Measurements from ENCODE around the gene EPS8L1. TPM values are rescaled to one million over a fixed set of nuclear protein-coding genes. Genes with fewer than 3 reads are reported as not detected.

EPS8L1 gene
- total RNA-seq, 1 experiment from 2014 or later, result 62.1 TPM

DNA sequence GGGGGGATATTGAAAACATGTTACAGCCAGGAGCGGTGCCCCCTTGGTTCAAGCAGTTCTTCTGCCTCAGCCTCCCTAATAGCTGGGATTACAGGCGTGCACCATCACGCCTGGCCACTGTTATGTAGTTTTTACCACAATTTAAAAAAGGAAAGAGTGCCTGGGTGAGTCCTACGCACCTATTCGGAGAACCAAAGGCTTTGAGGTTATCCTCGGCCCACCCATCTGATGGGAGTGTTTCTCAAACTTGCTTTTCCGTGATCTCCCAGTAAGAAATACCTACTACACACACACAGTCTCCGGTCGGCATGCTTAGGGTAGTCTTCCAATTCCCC lies 33.4 kb upstream of the EPS8L1 start:
- ChIA-PET CTCF (interaction anchor here (0.7 kb wide), 1 partner anchor 13 kb away, joined by 3 read pairs; no protein-coding TSS in a partner anchor), RAD21 (ENCODE audit: low non-redundant PET in 1 of 2, low total read pairs in 2 of 2, uncharacterized antibody in 2 of 2, unreplicated experiment in 2 of 2) (no interaction called here), POLR2A (no interaction called here)
- H2AFZ ChIP-seq (ENCODE audit: low read depth, low read length, poor library complexity, severe bottlenecking), result no peak overlapping the region
- H3K79me2 ChIP-seq (ENCODE audit: insufficient read depth, low read length), result peaks cover 64% of the 10 kb centered on the region
- no peaks in the 10 kb centered on the region for H3K27me3 ChIP-seq (ENCODE audit: insufficient read depth, low read length)
- DNase-seq (ENCODE audit: low read depth, low spot score), result no peak
- ATAC-seq, result no peak
- H4K20me1 ChIP-seq (ENCODE audit: insufficient read depth), result 0 out of 2 replicates have a peak, but pooled peaks cover 3% of the 10 kb centered on the region
- TF ChIP-seq POLR2A (IDR thresholded peaks at IDR 0.05; ENCODE audit: borderline replicate concordance, extremely low read depth, insufficient read depth, insufficient read length) (no peak), ZFX (IDR thresholded peaks at IDR 0.05) (no peak), FOSL1 (IDR thresholded peaks at IDR 0.05; ENCODE audit: low read depth) (no peak), SRF (IDR thresholded peaks at IDR 0.05; ENCODE audit: low read depth) (no peak), ZNF274 (IDR thresholded peaks at IDR 0.05; ENCODE audit: low read depth, low read length) (no peak), TCF7L2 (IDR thresholded peaks at IDR 0.05; ENCODE audit: borderline replicate concordance, extremely low read depth, insufficient read depth, insufficient read length) (no peak), ELF1 (IDR thresholded peaks at IDR 0.05; ENCODE audit: borderline replicate concordance, low read depth) (no peak), SIN3A (IDR thresholded peaks at IDR 0.05; ENCODE audit: low read depth) (no peak), RAD21 (IDR thresholded peaks at IDR 0.05; ENCODE audit: low read depth) (no peak), POLR2AphosphoS5 (IDR thresholded peaks at IDR 0.05; ENCODE audit: low read depth, low read length) (no peak; the same call in 1 of the 2 replicates), YY1 (IDR thresholded peaks at IDR 0.05; ENCODE audit: extremely low read depth, insufficient replicate concordance, low read depth, low read length) (no peak)
- TF ChIP-seq, protein P1, sequence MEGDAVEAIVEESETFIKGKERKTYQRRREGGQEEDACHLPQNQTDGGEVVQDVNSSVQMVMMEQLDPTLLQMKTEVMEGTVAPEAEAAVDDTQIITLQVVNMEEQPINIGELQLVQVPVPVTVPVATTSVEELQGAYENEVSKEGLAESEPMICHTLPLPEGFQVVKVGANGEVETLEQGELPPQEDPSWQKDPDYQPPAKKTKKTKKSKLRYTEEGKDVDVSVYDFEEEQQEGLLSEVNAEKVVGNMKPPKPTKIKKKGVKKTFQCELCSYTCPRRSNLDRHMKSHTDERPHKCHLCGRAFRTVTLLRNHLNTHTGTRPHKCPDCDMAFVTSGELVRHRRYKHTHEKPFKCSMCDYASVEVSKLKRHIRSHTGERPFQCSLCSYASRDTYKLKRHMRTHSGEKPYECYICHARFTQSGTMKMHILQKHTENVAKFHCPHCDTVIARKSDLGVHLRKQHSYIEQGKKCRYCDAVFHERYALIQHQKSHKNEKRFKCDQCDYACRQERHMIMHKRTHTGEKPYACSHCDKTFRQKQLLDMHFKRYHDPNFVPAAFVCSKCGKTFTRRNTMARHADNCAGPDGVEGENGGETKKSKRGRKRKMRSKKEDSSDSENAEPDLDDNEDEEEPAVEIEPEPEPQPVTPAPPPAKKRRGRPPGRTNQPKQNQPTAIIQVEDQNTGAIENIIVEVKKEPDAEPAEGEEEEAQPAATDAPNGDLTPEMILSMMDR (IDR thresholded peaks at IDR 0.05 in 2 of 3, conservative IDR thresholded peaks at IDR 0.05 in 1 of 3; ENCODE audit: borderline replicate concordance in 1 of 3, insufficient read depth in 1 of 3, low read depth in 2 of 3, low read length in 2 of 3), result no peak
- TF ChIP-seq, protein P2, sequence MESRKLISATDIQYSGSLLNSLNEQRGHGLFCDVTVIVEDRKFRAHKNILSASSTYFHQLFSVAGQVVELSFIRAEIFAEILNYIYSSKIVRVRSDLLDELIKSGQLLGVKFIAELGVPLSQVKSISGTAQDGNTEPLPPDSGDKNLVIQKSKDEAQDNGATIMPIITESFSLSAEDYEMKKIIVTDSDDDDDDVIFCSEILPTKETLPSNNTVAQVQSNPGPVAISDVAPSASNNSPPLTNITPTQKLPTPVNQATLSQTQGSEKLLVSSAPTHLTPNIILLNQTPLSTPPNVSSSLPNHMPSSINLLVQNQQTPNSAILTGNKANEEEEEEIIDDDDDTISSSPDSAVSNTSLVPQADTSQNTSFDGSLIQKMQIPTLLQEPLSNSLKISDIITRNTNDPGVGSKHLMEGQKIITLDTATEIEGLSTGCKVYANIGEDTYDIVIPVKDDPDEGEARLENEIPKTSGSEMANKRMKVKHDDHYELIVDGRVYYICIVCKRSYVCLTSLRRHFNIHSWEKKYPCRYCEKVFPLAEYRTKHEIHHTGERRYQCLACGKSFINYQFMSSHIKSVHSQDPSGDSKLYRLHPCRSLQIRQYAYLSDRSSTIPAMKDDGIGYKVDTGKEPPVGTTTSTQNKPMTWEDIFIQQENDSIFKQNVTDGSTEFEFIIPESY (IDR thresholded peaks at IDR 0.05; ENCODE audit: extremely low read depth, insufficient replicate concordance, low read length), result no peak
- TF ChIP-seq, protein P3, sequence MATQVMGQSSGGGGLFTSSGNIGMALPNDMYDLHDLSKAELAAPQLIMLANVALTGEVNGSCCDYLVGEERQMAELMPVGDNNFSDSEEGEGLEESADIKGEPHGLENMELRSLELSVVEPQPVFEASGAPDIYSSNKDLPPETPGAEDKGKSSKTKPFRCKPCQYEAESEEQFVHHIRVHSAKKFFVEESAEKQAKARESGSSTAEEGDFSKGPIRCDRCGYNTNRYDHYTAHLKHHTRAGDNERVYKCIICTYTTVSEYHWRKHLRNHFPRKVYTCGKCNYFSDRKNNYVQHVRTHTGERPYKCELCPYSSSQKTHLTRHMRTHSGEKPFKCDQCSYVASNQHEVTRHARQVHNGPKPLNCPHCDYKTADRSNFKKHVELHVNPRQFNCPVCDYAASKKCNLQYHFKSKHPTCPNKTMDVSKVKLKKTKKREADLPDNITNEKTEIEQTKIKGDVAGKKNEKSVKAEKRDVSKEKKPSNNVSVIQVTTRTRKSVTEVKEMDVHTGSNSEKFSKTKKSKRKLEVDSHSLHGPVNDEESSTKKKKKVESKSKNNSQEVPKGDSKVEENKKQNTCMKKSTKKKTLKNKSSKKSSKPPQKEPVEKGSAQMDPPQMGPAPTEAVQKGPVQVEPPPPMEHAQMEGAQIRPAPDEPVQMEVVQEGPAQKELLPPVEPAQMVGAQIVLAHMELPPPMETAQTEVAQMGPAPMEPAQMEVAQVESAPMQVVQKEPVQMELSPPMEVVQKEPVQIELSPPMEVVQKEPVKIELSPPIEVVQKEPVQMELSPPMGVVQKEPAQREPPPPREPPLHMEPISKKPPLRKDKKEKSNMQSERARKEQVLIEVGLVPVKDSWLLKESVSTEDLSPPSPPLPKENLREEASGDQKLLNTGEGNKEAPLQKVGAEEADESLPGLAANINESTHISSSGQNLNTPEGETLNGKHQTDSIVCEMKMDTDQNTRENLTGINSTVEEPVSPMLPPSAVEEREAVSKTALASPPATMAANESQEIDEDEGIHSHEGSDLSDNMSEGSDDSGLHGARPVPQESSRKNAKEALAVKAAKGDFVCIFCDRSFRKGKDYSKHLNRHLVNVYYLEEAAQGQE (IDR thresholded peaks at IDR 0.05; ENCODE audit: low read depth), result no peak
- TF ChIP-seq, protein P4, sequence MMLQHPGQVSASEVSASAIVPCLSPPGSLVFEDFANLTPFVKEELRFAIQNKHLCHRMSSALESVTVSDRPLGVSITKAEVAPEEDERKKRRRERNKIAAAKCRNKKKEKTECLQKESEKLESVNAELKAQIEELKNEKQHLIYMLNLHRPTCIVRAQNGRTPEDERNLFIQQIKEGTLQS (IDR thresholded peaks at IDR 0.05), result no peak
- TF ChIP-seq, protein P5, sequence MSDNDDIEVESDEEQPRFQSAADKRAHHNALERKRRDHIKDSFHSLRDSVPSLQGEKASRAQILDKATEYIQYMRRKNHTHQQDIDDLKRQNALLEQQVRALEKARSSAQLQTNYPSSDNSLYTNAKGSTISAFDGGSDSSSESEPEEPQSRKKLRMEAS (IDR thresholded peaks at IDR 0.05), result no peak
- intact Hi-C loops (cut with micrococcal nuclease), result no loop called here
- no peak overlapping the region for H3K4me2 ChIP-seq (ENCODE audit: low read length)
- no peaks in the 10 kb centered on the region for H3K4me1 ChIP-seq (ENCODE audit: control insufficient read depth in 1 of 2, insufficient read depth in 2 of 2, low read length in 2 of 2)
- H3K27ac ChIP-seq (ENCODE audit: low read depth, low read length), result no peak overlapping the region
- H3K9ac ChIP-seq (ENCODE audit: low read length), result no peak overlapping the region
- BruUV-seq (replicated peaks), result no TSS peak
- H3K9me2 ChIP-seq (ENCODE audit: insufficient read depth), result no peaks in the 10 kb centered on the region
- peaks cover 23 to 24% of the 10 kb centered on the region in 2 experiments; a peak in 3 of 4 replicates for H3K36me3 ChIP-seq (ENCODE audit: control insufficient read depth in 1 of 2, insufficient read depth in 2 of 2, low read length in 2 of 2)
- H3K4me3 ChIP-seq (replicated peaks in 1 of 2; ENCODE audit: low read depth in 1 of 2, low read length in 2 of 2), result no peak overlapping the region
- H3K9me3 ChIP-seq (ENCODE audit: control insufficient read depth in 1 of 2, insufficient read depth in 1 of 2, low read depth in 1 of 2, low read length in 2 of 2), result no peaks in the 10 kb centered on the region

All from HCT116 (cell line).